ENCODE results near the gene LY86.

LY86 gene

DNA sequence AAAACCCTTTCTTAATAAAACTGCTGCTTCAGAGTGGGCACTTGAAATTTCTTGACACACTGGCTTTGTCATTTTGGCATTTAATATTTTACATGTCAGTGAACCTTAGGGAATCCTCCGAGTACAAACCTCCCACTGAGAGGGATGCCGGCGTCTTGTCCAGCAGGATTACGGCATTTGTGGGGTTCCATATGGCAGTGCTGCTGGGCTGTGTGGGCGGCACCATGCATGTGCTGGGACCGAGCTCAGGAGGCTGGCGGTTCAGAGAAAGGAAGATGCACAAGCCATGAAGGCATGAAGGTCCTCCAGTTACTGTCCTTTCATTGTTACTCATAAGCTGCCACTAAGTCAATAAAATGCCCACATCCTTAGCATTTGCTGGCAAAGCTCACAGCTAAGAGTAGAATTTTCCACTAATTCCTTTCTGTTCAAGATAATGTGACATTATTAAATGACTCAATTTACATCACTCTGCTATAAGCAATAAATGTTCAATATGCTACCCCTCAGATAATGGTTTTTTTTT, 61.4 kb downstream of the LY86 start:
- Histone ChIP-seq H2AFZ (ENCODE audit: low read depth, low read length) (no peak overlapping the region), H3K4me3 (ENCODE audit: low read length) (no peak overlapping the region), H3K9me3 (ENCODE audit: insufficient read depth, low read length) (no peaks in the 10 kb centered on the region), H4K20me1 (ENCODE audit: insufficient read depth, low read length) (no peaks in the 10 kb centered on the region), H3K27ac (ENCODE audit: low read length) (no peak overlapping the region), H3K27me3 (ENCODE audit: low read depth, low read length) (no peaks in the 10 kb centered on the region; the same call in 1 of the 2 replicates), H3K36me3 (replicated peaks; ENCODE audit: low read depth, low read length) (no peaks in the 10 kb centered on the region), H3K4me1 (ENCODE audit: low read length) (no peaks in the 10 kb centered on the region), H3K4me2 (ENCODE audit: low read length) (no peak overlapping the region), H3K9ac (ENCODE audit: low read length) (no peak overlapping the region), H3K79me2 (ENCODE audit: low read length) (no peaks in the 10 kb centered on the region)
- TF ChIP-seq EZH2phosphoT487 (IDR thresholded peaks at IDR 0.05; ENCODE audit: low read depth): no peak
- TF ChIP-seq, protein P1, sequence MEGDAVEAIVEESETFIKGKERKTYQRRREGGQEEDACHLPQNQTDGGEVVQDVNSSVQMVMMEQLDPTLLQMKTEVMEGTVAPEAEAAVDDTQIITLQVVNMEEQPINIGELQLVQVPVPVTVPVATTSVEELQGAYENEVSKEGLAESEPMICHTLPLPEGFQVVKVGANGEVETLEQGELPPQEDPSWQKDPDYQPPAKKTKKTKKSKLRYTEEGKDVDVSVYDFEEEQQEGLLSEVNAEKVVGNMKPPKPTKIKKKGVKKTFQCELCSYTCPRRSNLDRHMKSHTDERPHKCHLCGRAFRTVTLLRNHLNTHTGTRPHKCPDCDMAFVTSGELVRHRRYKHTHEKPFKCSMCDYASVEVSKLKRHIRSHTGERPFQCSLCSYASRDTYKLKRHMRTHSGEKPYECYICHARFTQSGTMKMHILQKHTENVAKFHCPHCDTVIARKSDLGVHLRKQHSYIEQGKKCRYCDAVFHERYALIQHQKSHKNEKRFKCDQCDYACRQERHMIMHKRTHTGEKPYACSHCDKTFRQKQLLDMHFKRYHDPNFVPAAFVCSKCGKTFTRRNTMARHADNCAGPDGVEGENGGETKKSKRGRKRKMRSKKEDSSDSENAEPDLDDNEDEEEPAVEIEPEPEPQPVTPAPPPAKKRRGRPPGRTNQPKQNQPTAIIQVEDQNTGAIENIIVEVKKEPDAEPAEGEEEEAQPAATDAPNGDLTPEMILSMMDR (IDR thresholded peaks at IDR 0.05; ENCODE audit: low read depth, low read length): no peak

DNA sequence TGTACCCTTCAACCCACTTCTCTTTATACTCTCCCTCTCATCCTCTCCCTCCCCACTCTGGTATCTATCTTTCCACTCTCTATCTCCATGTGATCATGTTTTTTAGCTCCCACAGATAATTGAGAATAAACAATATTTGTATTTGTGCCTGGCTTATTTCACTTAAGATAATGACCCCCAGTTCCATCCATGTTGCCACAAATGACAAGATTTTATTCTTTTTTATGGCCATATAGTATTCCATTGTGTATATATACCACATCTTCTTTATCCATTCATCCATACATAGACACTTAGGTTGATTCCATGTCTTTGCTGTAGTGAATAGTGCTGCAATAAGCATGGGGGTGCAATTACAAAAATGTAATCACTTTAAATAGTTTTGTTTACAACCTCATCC, 62.3 kb downstream of the LY86 start:
- no peak overlapping the region for H3K4me3 ChIP-seq (ENCODE audit: low read length)
- H3K27me3 ChIP-seq (ENCODE audit: low read depth, low read length): no peaks in the 10 kb centered on the region; the same call in 1 of the 2 replicates
- H4K20me1 ChIP-seq (ENCODE audit: insufficient read depth, low read length): no peaks in the 10 kb centered on the region
- TF ChIP-seq, protein P1 (IDR thresholded peaks at IDR 0.05; ENCODE audit: low read depth, low read length): no peak
- no peak for TF ChIP-seq EZH2phosphoT487 (IDR thresholded peaks at IDR 0.05; ENCODE audit: low read depth)
- no peaks in the 10 kb centered on the region for H3K4me1 ChIP-seq (ENCODE audit: low read length)
- no peak overlapping the region for H3K9ac ChIP-seq (ENCODE audit: low read length)
- no peak overlapping the region for H3K27ac ChIP-seq (ENCODE audit: low read length)
- H2AFZ ChIP-seq (ENCODE audit: low read depth, low read length): no peak overlapping the region
- H3K9me3 ChIP-seq (ENCODE audit: insufficient read depth, low read length): no peaks in the 10 kb centered on the region
- no peak overlapping the region for H3K4me2 ChIP-seq (ENCODE audit: low read length)
- H3K79me2 ChIP-seq (ENCODE audit: low read length): no peaks in the 10 kb centered on the region
- H3K36me3 ChIP-seq (replicated peaks; ENCODE audit: low read depth, low read length): no peaks in the 10 kb centered on the region

DNA sequence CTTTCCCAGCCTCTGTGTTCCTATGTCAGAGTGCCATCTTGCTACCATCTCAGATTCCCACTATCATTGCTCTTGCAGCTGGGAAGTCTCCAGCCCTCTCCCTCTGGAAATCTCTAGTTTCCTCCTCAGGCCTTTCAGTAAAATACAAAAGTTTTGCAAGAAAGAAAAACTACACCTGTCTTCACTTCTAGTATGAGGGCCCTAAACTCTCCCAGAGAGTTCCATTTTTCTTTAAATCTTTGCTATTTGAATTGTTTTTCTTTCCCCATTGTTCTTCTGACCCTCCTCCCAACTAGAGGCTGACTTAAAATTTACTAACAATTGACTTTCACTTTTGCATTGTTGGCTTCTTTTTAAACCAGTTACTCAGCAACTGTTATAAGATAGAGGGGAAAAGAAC, 62.8 kb downstream of the LY86 start:
- H2AFZ ChIP-seq (ENCODE audit: low read depth, low read length): no peak overlapping the region
- no peaks in the 10 kb centered on the region for H3K4me1 ChIP-seq (ENCODE audit: low read length)
- H3K4me3 ChIP-seq (ENCODE audit: low read length): no peak overlapping the region
- H3K4me2 ChIP-seq (ENCODE audit: low read length): no peak overlapping the region
- H3K9me3 ChIP-seq (ENCODE audit: insufficient read depth, low read length): no peaks in the 10 kb centered on the region
- no peaks in the 10 kb centered on the region for H3K36me3 ChIP-seq (replicated peaks; ENCODE audit: low read depth, low read length)
- no peak overlapping the region for H3K27ac ChIP-seq (ENCODE audit: low read length)
- no peaks in the 10 kb centered on the region for H3K79me2 ChIP-seq (ENCODE audit: low read length)
- no peak overlapping the region for H3K9ac ChIP-seq (ENCODE audit: low read length)
- TF ChIP-seq, protein P1 (IDR thresholded peaks at IDR 0.05; ENCODE audit: low read depth, low read length): no peak
- TF ChIP-seq EZH2phosphoT487 (IDR thresholded peaks at IDR 0.05; ENCODE audit: low read depth): no peak
- no peaks in the 10 kb centered on the region; the same call in 1 of the 2 replicates for H3K27me3 ChIP-seq (ENCODE audit: low read depth, low read length)
- no peaks in the 10 kb centered on the region for H4K20me1 ChIP-seq (ENCODE audit: insufficient read depth, low read length)

DNA sequence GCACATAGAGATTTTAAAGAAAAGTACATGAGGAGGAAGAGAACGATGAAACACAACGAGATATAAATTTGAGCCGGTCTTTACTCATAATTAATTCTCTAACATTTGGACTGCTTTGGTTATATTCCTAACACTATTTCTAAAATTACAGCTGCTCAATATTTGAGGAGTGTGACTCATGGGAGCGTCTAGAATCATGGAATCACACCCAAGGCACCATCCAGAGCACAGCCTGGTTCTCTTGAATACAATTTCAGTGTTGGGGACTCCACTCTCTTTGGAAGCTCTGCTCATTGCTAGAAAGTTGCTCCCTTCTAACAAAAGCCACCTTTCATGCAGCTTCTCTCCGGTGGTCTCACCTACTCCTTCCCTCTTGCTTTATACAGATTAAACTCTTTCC, 64.4 kb downstream of the LY86 start:
- H3K27me3 ChIP-seq (ENCODE audit: low read depth, low read length): no peaks in the 10 kb centered on the region; the same call in 1 of the 2 replicates
- no peaks in the 10 kb centered on the region for H3K4me1 ChIP-seq (ENCODE audit: low read length)
- no peak overlapping the region for H3K9ac ChIP-seq (ENCODE audit: low read length)
- no peaks in the 10 kb centered on the region for H3K36me3 ChIP-seq (replicated peaks; ENCODE audit: low read depth, low read length)
- H3K4me2 ChIP-seq (ENCODE audit: low read length): no peak overlapping the region
- no peak overlapping the region for H3K27ac ChIP-seq (ENCODE audit: low read length)
- H3K79me2 ChIP-seq (ENCODE audit: low read length): no peaks in the 10 kb centered on the region
- no peak overlapping the region for H2AFZ ChIP-seq (ENCODE audit: low read depth, low read length)
- TF ChIP-seq, protein P1 (IDR thresholded peaks at IDR 0.05; ENCODE audit: low read depth, low read length): no peak
- TF ChIP-seq EZH2phosphoT487 (IDR thresholded peaks at IDR 0.05; ENCODE audit: low read depth): no peak
- H3K9me3 ChIP-seq (ENCODE audit: insufficient read depth, low read length): no peaks in the 10 kb centered on the region
- no peaks in the 10 kb centered on the region for H4K20me1 ChIP-seq (ENCODE audit: insufficient read depth, low read length)
- no peak overlapping the region for H3K4me3 ChIP-seq (ENCODE audit: low read length)
